ENCODE measurements around the gene NMNAT3.

Gene NMNAT3

DNA sequence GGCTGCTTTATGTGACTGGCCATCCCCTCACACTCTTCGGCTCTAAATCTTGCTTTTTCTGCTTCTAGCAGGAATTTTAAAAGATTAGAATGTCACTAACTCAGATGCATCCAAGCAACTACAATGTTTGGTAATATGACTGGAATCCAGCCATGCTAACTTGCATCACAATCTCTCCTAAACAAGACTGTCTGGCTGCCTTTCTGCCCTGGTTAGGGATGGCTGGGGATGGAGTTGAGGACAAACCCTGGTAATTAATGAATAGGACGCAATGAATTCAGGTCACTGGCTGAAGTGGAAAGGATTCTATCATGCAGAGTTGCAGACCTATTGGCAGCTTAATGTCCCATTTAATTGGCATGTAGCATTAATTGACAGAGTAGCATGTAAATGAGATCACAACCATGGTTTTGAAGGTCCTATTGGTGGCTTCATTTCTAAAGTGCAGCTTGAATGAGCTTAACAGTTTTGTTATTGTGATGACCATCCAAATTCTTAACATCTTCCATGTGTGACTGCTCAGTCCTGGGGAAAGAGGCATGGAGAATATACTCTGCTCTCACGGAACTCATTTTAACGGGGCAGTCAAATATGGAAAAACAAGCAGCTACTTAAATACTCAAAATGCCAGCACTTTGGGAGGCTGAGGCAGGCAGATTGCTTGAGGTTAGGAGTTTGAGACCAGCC, 21.7 kb downstream of the NMNAT3 start:
- Histone ChIP-seq H3K4me2 (no peak overlapping the region), H4K20me1 (ENCODE audit: insufficient read depth) (no peaks in the 10 kb centered on the region), H3K79me2 (ENCODE audit: insufficient read depth, low read depth) (no peaks in the 10 kb centered on the region), H3K27ac (no peak overlapping the region), H3K36me3 (ENCODE audit: insufficient read depth) (no peaks in the 10 kb centered on the region), H3K27me3 (ENCODE audit: insufficient read depth, low read depth) (no peaks in the 10 kb centered on the region), H2AFZ (ENCODE audit: low read depth) (no peak overlapping the region), H3K4me3 (IDR thresholded peaks at IDR 0.05; ENCODE audit: insufficient read depth, low read depth, low read length) (no peak overlapping the region), H3K9ac (no peak overlapping the region), H3K4me1 (ENCODE audit: low read depth, poor library complexity, severe bottlenecking) (no peaks in the 10 kb centered on the region)
- TF ChIP-seq, protein P1, sequence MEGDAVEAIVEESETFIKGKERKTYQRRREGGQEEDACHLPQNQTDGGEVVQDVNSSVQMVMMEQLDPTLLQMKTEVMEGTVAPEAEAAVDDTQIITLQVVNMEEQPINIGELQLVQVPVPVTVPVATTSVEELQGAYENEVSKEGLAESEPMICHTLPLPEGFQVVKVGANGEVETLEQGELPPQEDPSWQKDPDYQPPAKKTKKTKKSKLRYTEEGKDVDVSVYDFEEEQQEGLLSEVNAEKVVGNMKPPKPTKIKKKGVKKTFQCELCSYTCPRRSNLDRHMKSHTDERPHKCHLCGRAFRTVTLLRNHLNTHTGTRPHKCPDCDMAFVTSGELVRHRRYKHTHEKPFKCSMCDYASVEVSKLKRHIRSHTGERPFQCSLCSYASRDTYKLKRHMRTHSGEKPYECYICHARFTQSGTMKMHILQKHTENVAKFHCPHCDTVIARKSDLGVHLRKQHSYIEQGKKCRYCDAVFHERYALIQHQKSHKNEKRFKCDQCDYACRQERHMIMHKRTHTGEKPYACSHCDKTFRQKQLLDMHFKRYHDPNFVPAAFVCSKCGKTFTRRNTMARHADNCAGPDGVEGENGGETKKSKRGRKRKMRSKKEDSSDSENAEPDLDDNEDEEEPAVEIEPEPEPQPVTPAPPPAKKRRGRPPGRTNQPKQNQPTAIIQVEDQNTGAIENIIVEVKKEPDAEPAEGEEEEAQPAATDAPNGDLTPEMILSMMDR (conservative IDR thresholded peaks at IDR 0.05; ENCODE audit: low read depth, low read length): no peak

DNA sequence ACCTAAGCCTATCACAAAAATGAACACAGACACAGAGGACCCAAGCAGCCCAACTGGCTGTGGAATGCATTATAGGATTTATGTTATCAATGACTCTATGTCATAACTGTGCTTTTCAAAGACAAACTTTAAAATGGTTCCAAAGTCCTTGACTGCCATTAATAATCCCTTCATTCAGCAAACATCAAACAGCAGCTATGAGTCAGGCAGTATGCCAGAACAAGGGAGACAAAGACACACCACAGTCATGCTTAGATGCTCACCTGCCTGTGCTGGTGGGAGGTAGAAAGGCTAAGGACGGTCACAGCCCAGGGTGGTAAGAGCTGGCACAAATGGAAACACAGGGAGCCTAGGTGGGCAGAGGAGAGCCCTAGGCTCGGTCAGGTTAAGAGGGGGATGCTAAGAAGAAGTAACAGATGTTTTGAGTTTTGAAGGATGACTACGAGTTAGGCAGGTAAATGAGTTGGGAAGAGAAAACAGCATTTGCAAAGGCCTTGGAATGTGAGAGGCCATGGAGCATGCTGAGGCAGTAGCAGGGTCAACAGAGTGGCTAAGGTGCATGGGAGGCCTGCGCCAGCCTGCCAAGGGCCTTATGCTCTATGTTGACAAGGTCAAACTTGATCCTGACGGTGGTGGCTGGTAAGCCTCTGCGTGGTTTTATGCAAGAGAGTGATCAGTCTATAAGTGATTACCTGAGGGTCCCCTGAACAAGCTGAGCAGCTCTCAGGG, 23.0 kb downstream of the NMNAT3 start:
- no peaks in the 10 kb centered on the region for H3K36me3 ChIP-seq (ENCODE audit: insufficient read depth)
- TF ChIP-seq, protein P1 (conservative IDR thresholded peaks at IDR 0.05; ENCODE audit: low read depth, low read length): no peak
- no peak overlapping the region for H3K27ac ChIP-seq
- H4K20me1 ChIP-seq (ENCODE audit: insufficient read depth): no peaks in the 10 kb centered on the region
- H3K9ac ChIP-seq: no peak overlapping the region
- no peaks in the 10 kb centered on the region for H3K4me1 ChIP-seq (ENCODE audit: low read depth, poor library complexity, severe bottlenecking)
- no peaks in the 10 kb centered on the region for H3K27me3 ChIP-seq (ENCODE audit: insufficient read depth, low read depth)
- no peak overlapping the region for H2AFZ ChIP-seq (ENCODE audit: low read depth)
- H3K4me2 ChIP-seq: no peak overlapping the region
- H3K4me3 ChIP-seq (IDR thresholded peaks at IDR 0.05; ENCODE audit: insufficient read depth, low read depth, low read length): no peak overlapping the region
- H3K79me2 ChIP-seq (ENCODE audit: insufficient read depth, low read depth): no peaks in the 10 kb centered on the region

DNA sequence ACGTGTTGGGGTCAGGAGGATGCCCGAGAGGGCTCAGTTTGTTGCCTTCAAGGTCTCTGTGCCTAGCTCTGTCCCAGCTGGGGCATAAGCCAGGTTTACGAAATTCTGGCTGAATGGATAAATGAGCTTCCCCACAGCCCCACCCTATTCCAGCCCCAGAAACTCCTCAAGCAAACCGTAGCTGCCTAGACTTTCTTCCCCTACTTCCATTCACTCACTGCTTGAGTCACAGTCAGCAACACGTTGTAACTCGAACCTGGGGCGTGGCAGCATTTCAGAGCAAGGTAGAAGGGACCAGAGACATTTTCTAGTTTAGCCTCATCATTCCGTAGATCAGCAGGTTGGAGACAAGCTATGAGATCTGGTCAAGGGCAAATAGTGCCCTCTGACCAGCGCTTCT, 24.2 kb downstream of the NMNAT3 start:
- no peaks in the 10 kb centered on the region for H3K79me2 ChIP-seq (ENCODE audit: insufficient read depth, low read depth)
- no peaks in the 10 kb centered on the region for H3K4me1 ChIP-seq (ENCODE audit: low read depth, poor library complexity, severe bottlenecking)
- no peak overlapping the region for H3K27ac ChIP-seq
- H3K36me3 ChIP-seq (ENCODE audit: insufficient read depth): no peaks in the 10 kb centered on the region
- H3K9ac ChIP-seq: no peak overlapping the region
- no peaks in the 10 kb centered on the region for H3K27me3 ChIP-seq (ENCODE audit: insufficient read depth, low read depth)
- no peak overlapping the region for H2AFZ ChIP-seq (ENCODE audit: low read depth)
- TF ChIP-seq, protein P1 (conservative IDR thresholded peaks at IDR 0.05; ENCODE audit: low read depth, low read length): no peak
- no peak overlapping the region for H3K4me3 ChIP-seq (IDR thresholded peaks at IDR 0.05; ENCODE audit: insufficient read depth, low read depth, low read length)
- no peak overlapping the region for H3K4me2 ChIP-seq
- no peaks in the 10 kb centered on the region for H4K20me1 ChIP-seq (ENCODE audit: insufficient read depth)

DNA sequence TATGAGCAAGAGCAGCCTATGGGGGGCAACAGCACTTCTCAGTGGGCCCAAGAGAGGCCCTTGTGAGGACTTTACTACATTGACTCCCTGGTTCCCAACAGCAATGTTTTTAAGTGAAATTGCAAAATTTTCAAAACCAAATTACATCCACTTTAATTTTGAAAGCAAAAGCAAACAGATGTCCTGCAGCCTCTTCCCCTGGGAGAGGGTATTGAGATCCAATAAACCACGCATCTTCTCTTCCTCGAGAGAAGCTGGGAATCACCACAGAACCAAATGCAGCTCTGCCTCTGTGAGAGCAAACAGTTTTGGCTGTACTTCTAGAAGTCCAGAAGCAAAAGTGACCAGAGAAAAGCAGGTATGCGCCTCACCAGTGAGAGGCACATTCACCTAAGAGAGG, 25.2 kb downstream of the NMNAT3 start:
- Histone ChIP-seq H3K4me3 (IDR thresholded peaks at IDR 0.05; ENCODE audit: insufficient read depth, low read depth, low read length) (no peak overlapping the region), H3K27ac (no peak overlapping the region), H2AFZ (ENCODE audit: low read depth) (no peak overlapping the region), H3K9ac (no peak overlapping the region), H3K4me1 (ENCODE audit: low read depth, poor library complexity, severe bottlenecking) (no peaks in the 10 kb centered on the region), H4K20me1 (ENCODE audit: insufficient read depth) (no peaks in the 10 kb centered on the region), H3K36me3 (ENCODE audit: insufficient read depth) (no peaks in the 10 kb centered on the region), H3K4me2 (no peak overlapping the region), H3K79me2 (ENCODE audit: insufficient read depth, low read depth) (no peaks in the 10 kb centered on the region), H3K27me3 (ENCODE audit: insufficient read depth, low read depth) (no peaks in the 10 kb centered on the region)
- TF ChIP-seq, protein P1 (conservative IDR thresholded peaks at IDR 0.05; ENCODE audit: low read depth, low read length): no peak
